MV-4-11 (cell line): ENCODE results near the gene ECEL1.

Experiments used
- DNase-seq: peaks from one replicate; lab custom pipeline; 2025; lab: John Stamatoyannopoulos, UW

ECEL1 gene

DNA sequence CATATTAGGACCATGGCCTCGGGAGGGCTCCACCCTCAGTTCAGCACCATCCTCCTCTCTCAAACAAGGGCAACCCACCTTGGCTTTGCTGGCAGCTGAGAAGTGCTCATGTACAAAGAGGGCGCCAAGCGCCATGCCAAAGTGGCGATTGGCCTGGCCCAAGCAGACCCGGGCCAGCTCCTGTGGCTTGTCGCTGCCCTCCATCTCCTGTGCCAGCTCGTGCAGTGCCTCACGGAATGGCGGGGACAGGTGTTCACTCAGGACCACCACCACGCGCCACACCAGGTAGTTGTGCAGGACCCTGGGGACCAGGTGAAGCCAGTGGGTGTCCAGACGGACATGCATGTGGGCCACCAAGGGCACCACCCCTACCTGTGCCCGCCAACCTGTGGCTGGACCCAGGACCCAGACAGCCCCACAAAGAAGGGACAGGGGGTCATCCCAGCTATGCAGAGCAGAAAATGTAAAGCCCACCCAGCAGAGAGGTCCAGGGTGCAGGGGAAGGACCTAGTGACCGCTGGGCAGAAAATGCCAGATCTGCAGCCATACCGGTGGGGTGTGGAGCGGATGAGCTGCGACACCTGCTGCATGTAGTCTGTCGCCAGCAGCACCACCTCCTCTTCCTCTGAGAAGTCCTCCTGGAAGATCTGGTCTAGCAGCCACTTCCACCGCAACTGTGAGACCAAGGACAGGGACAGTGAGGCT lies 3.6 kb downstream of the ECEL1 start:
- no peak for DNase-seq

- DNase-seq: no peak
These were observed 4.2 kb downstream of the ECEL1 start for GRCh38 chr2:232483311-232483922.

DNA sequence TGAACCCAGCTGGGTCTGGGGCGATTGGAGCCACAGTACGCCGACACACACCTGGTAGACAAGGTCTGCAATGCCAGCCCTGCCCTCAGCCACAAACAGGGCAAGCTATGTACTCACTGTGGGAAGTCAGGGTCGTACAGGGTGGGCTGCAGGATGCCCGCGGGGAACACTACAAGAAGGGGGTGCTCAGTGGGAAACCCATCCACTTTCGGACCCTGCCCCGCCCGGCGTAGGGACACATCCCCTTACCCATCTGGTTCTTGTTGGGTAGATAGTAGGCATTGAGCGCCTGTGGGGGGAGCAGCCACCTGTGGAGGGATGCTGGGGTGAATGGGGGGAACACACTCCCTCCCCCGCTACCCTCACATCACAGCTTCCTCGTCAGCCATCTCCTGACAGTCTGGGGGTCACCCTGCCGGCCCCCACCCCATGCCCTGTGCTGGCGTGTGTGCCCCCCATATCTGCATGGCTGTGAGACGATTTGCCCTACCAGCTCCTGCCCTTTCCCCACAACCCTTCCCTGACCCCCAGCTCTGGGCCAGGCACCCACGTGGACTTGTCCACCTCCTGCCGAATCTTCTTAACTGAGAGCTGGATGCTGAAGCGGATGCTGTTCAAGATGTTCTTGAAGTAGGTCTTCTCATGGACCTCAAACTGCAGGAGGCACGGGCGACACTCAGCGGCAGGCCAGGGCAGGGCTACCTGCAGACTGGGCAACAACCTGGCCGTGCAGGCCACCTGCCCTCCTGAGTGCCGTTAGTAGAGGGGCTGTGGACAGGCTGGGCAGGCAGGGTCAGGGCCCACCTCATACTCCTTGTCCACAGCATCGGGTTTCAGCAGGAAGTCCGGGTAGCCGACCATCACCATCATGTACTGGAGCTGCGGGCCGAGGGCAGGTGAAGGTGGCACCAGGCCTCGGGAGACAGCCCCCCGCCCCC lies 5.1 kb downstream of the ECEL1 start:
- DNase-seq: no peak

DNA sequence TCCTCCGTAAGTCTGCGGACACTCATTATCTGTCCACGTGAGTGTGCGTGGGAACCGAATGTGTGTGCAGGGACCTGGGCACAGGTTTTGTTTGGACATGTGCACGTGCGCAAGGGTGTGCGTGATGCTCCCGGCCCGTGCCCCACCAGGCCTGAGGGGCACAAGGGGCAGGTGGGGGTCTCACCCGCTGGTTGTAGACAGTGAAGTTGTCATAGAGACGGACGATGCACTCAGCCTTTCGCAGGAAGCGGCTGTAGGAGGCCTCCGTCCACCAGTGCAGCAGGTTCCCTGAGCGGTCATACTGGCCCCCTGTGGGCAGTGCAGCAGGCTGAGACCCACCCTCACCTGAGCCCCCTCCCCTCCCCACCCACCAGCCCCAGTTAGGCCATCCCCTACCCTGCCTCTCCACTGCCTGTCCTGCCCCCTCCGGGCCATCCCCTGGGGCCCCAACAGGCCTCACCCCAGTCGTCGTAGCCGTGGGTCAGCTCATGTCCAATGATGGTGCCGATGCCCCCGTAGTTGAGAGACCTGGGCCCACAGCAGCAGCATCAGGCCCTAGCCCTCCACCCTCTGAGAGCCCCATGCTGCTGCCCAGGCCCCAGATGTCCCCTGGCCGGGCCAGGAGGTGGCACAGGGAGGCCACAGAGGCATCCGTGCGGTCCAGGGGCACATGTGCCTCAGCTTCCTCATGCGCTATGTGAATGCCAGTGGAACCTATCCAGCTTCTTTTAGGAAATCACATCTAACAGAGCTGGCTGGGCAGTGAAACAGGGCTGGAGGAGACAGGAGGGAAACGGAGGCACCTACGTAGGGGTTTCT lies 6.1 kb downstream of the ECEL1 start:
- no peak for DNase-seq

- DNase-seq: no peak
These were observed 7.1 kb downstream of the ECEL1 start for GRCh38 chr2:232480201-232481190.

- no peak for DNase-seq
These were observed 8.1 kb downstream of the ECEL1 start for GRCh38 chr2:232479341-232480200.

GRCh38 chr2:232478571-232479340 lies 8.9 kb downstream of the ECEL1 start:
- no peak for DNase-seq

DNA sequence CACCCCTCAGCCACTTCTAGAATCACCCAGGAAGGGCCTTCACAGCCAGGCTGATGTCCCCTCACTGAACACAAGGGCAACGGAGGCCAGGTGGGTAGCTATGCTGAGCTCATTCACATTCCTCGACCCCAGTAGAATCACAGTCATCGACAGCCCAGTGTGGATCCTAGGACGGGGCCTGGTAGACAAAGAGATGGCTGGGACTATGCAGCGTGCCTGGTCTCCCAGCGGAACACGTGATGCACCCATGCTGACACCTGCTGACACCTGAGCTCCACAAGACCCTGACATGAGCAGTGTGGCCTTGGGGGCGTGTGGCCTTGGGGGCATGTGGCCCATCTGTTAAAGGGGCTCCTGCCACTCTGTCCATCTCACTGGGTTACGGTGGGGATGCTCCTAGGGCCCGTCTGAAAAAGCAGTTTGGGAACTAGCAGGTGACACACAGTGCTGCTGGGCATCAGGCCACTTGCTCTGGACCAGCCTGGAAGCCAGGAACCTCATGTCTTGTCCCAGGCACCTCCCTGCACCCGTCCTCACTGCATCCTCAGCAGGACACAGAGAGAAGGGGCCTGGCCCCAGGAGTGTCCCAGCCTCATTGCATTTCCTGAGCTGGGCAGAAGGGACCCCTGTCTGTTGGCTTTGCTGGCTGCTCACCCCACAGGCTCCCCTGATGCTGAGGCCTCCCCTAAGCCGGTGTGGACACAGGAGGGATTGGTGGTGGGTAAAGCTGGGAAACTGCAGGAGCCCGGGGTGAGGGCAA lies 9.7 kb downstream of the ECEL1 start:
- no peak for DNase-seq

GRCh38 chr2:232476791-232477190 lies 10.8 kb downstream of the ECEL1 start:
- no peak for DNase-seq

GRCh38 chr2:232476045-232476444 lies 11.6 kb downstream of the ECEL1 start:
- DNase-seq: no peak

GRCh38 chr2:232473467-232473890 lies 14.2 kb downstream of the ECEL1 start:
- DNase-seq: no peak

- peak; percentile 68 for DNase-seq
These were observed 21.4 kb downstream of the ECEL1 start for GRCh38 chr2:232466221-232466620.

DNA sequence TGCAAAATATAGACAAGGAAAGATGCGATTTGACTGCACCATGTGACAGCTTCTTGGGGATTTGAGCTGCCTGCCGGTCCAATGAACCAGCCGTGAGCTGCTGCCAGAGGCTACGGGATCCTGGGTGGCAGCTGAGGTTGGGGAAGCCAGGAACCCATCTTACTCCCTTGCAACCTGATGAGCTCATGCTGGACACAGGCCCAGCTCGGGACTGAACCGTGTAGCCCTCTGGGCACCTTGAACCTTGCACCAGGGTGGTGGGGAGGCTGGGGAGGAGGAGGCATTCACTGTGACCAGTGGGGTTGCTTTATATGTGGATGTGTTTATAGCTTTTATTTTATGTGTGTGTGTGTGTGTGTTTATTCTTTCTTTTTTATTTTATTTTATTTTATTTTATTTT lies 22.6 kb downstream of the ECEL1 start:
- DNase-seq: no peak

- DNase-seq: no peak
These were observed 23.1 kb downstream of the ECEL1 start for GRCh38 chr2:232464544-232464885.

DNA sequence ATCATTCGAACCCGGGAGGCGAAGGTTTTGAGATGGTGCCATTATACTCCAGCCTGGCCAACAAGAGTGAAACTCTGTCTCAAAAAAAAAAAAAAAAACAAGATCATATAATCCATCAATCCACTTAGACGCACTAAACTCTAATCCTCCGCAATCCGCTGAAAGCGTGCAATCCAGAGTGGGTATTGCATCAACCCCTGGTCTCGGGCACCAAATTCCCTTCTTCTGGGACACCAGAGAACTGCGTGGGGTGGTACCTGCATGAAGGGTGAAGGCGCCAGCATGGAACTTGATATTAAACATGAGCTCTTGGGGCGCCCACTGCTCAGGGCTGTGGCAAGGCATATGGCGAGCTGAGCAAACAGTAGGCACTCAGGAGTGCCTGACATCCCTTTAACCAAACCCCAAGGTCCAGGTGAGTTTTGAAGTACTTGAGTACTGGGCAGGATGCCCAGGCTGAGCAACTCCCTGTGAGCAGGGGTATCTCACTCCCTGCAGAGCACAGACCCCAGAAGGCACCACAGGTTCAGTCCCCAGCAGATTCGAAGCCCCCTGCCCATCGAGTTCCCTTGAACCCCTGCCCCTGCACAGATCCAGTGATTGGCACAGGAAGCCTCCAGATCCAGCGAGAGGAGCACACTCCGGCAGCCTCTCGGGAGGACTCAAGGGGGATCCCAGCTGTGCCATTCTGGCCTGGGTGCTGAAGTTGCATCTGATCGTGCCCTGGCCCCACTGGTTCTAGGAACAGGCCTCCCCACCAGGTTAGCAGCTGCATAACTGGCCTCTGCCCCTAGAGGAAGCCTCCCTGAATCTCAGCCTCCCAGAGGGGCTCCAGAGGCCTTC lies 23.7 kb downstream of the ECEL1 start:
- peak; percentile 2 for DNase-seq

DNA sequence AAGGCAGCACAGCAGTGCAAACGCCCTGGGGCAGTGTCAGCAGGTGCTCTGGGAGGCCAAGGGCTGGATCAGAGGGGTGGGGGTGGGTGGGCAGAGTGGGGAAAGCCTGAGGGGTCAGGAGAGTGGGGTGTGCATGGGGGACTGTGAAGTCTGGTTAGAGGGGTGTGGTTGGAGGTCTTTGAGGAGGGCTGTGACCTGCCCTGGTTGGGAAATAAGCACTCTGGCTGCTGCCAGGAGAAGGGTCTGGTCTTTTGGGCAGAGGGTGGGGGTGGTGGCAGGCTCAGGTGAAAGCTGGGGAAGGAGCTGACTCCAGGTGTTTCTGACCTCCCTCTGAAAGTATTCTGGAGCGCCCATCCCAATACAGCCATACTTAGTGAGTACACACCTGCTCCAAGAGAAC lies 27.5 kb downstream of the ECEL1 start:
- DNase-seq: no peak

GRCh38 chr2:232459419-232460035 lies 28.1 kb downstream of the ECEL1 start:
- no peak for DNase-seq
